ENCODE data around the gene EHBP1. TPM values are rescaled to one million over a fixed set of nuclear protein-coding genes. Genes with fewer than 3 reads are reported as not detected.

Gene EHBP1
- polyA plus RNA-seq (2013), result 50.6 and 56.9 TPM in 2 replicates

- peak within 1 kb of the TSS; percentile 87 for H3K4me3 ChIP-seq (ENCODE audit: low read depth, low read length)
- H3K79me1 ChIP-seq (ENCODE audit: low read length), result peaks cover 7% of the 10 kb centered on the region
- H3K9me3 ChIP-seq (ENCODE audit: insufficient read depth, low read depth, low read length), result no peaks in the 10 kb centered on the region
- peak within 1 kb of the TSS; percentile 66 for H3K4me2 ChIP-seq (ENCODE audit: low read length)
- H4K91ac ChIP-seq (ENCODE audit: low read depth, low read length), result peak within 1 kb of the TSS; percentile 93
- H2AK5ac ChIP-seq (ENCODE audit: low read length), result peak within 1 kb of the TSS; percentile 64
- DNase-seq, result peak; percentile 99 to 100
- H2BK12ac ChIP-seq (ENCODE audit: low read length), result peak within 1 kb of the TSS; percentile 67
- peak within 1 kb of the TSS; percentile 82 for H2BK5ac ChIP-seq (ENCODE audit: low read depth, low read length, poor library complexity)
- H3K36me3 ChIP-seq (ENCODE audit: control insufficient read depth in 1 of 2, insufficient read depth in 2 of 2, low read length in 2 of 2), result peaks cover 0 to 2% of the 10 kb centered on the region in 2 experiments
- H3K23ac ChIP-seq (ENCODE audit: low read length), result no peak within 1 kb of the TSS
- H3K4me1 ChIP-seq (ENCODE audit: control insufficient read depth in 1 of 2, insufficient read depth in 2 of 2, low read length in 2 of 2), result peaks cover 3 to 12% of the 10 kb centered on the region in 2 experiments
- peak within 1 kb of the TSS; percentile 31 for H4K12ac ChIP-seq (ENCODE audit: low read depth, low read length)
- H3K4ac ChIP-seq (ENCODE audit: low read depth, low read length), result peak within 1 kb of the TSS; percentile 96
- H2BK120ac ChIP-seq (ENCODE audit: insufficient read depth, low read length, poor library complexity), result peak within 1 kb of the TSS; percentile 79
- peak within 1 kb of the TSS; percentile 80 for H3K27ac ChIP-seq (ENCODE audit: low read depth, low read length)
- no peaks in the 10 kb centered on the region for H3K27me3 ChIP-seq (ENCODE audit: insufficient read depth, low read length)
- H3K18ac ChIP-seq (ENCODE audit: low read length), result peak within 1 kb of the TSS; percentile 80
- peaks cover 13% of the 10 kb centered on the region for H3K79me2 ChIP-seq (ENCODE audit: control insufficient read depth, insufficient read depth, low read length, poor library complexity)
- H4K8ac ChIP-seq (ENCODE audit: low read depth, low read length), result peak within 1 kb of the TSS; percentile 84
- H2AFZ ChIP-seq (ENCODE audit: insufficient read depth, low read length, poor library complexity), result peak within 1 kb of the TSS; percentile 76
- H3K9ac ChIP-seq (ENCODE audit: low read length), result peak within 1 kb of the TSS; percentile 67
- WGBS (ENCODE audit: extremely low coverage, insufficient coverage, insufficient read length), result no CpG with 5 or more reads among the region's 45 CpGs
- H3K14ac ChIP-seq (ENCODE audit: low read length), result peak within 1 kb of the TSS; percentile 93
Observed at GRCh38 chr2:62705007-62705829, at the start of gene EHBP1. EHBP1 (plus strand) TSS chr2:62705713; CDS start chr2:62707192, 1,479 bp downstream.

- Histone ChIP-seq H2AK5ac (ENCODE audit: low read length) (peak overlapping the region; percentile 90), H3K4me2 (ENCODE audit: low read length) (no peak overlapping the region), H4K8ac (ENCODE audit: low read depth, low read length) (no peak overlapping the region), H3K9ac (ENCODE audit: low read length) (no peak overlapping the region), H2BK5ac (ENCODE audit: low read depth, low read length, poor library complexity) (no peak overlapping the region), H3K4me3 (ENCODE audit: low read depth, low read length) (no peak overlapping the region), H3K79me1 (ENCODE audit: low read length) (peaks cover 14% of the 10 kb centered on the region), H3K9me3 (ENCODE audit: insufficient read depth, low read depth, low read length) (no peaks in the 10 kb centered on the region), H3K27ac (ENCODE audit: low read depth, low read length) (no peak overlapping the region), H4K12ac (ENCODE audit: low read depth, low read length) (no peak overlapping the region), H2BK120ac (ENCODE audit: insufficient read depth, low read length, poor library complexity) (no peak overlapping the region), H3K27me3 (ENCODE audit: insufficient read depth, low read length) (no peaks in the 10 kb centered on the region), H4K91ac (ENCODE audit: low read depth, low read length) (peak overlapping the region; percentile 19), H3K36me3 (ENCODE audit: control insufficient read depth in 1 of 2, insufficient read depth in 2 of 2, low read length in 2 of 2) (peaks cover 0 to 2% of the 10 kb centered on the region in 2 experiments), H2AFZ (ENCODE audit: insufficient read depth, low read length, poor library complexity) (no peak overlapping the region), H3K4ac (ENCODE audit: low read depth, low read length) (no peak overlapping the region), H3K4me1 (ENCODE audit: control insufficient read depth in 1 of 2, insufficient read depth in 2 of 2, low read length in 2 of 2) (peaks cover 10% of the 10 kb centered on the region in 2 experiments), H3K18ac (ENCODE audit: low read length) (no peak overlapping the region), H3K23ac (ENCODE audit: low read length) (no peak overlapping the region), H3K14ac (ENCODE audit: low read length) (no peak overlapping the region), H3K79me2 (ENCODE audit: control insufficient read depth, insufficient read depth, low read length, poor library complexity) (no peaks in the 10 kb centered on the region), H2BK12ac (ENCODE audit: low read length) (peak overlapping the region; percentile 69)
- DNase-seq, result no peak
Observed at GRCh38 chr2:62657783-62658182, 47.7 kb upstream of the EHBP1 start.

GRCh38 chr2:62658891-62659290, 46.6 kb upstream of the EHBP1 start:
- WGBS (ENCODE audit: extremely low coverage, insufficient coverage, insufficient read length), result no CpG with 5 or more reads among the region's 2 CpGs

GRCh38 chr2:62660087-62660486, 45.4 kb upstream of the EHBP1 start:
- Histone ChIP-seq H2AK5ac (ENCODE audit: low read length) (peak overlapping the region; percentile 57), H3K23ac (ENCODE audit: low read length) (no peak overlapping the region), H3K79me2 (ENCODE audit: control insufficient read depth, insufficient read depth, low read length, poor library complexity) (no peaks in the 10 kb centered on the region), H4K91ac (ENCODE audit: low read depth, low read length) (peak overlapping the region; percentile 81), H3K4me3 (ENCODE audit: low read depth, low read length) (no peak overlapping the region), H3K27me3 (ENCODE audit: insufficient read depth, low read length) (no peaks in the 10 kb centered on the region), H3K9ac (ENCODE audit: low read length) (no peak overlapping the region), H2BK120ac (ENCODE audit: insufficient read depth, low read length, poor library complexity) (peak overlapping the region; percentile 76), H2BK5ac (ENCODE audit: low read depth, low read length, poor library complexity) (peak overlapping the region; percentile 64), H3K4me1 (ENCODE audit: control insufficient read depth in 1 of 2, insufficient read depth in 2 of 2, low read length in 2 of 2) (peaks cover 10 to 13% of the 10 kb centered on the region in 2 experiments), H3K36me3 (ENCODE audit: control insufficient read depth in 1 of 2, insufficient read depth in 2 of 2, low read length in 2 of 2) (peaks cover 0 to 2% of the 10 kb centered on the region in 2 experiments), H3K18ac (ENCODE audit: low read length) (peak overlapping the region; percentile 37), H2BK12ac (ENCODE audit: low read length) (peak overlapping the region; percentile 67), H3K79me1 (ENCODE audit: low read length) (peaks cover 18% of the 10 kb centered on the region), H3K4ac (ENCODE audit: low read depth, low read length) (peak overlapping the region; percentile 34), H4K12ac (ENCODE audit: low read depth, low read length) (no peak overlapping the region), H2AFZ (ENCODE audit: insufficient read depth, low read length, poor library complexity) (no peak overlapping the region), H3K9me3 (ENCODE audit: insufficient read depth, low read depth, low read length) (no peaks in the 10 kb centered on the region), H3K14ac (ENCODE audit: low read length) (peak overlapping the region; percentile 53), H4K8ac (ENCODE audit: low read depth, low read length) (no peak overlapping the region), H3K4me2 (ENCODE audit: low read length) (no peak overlapping the region), H3K27ac (ENCODE audit: low read depth, low read length) (peak overlapping the region; percentile 68)
- no CpG with 5 or more reads among the region's 2 CpGs for WGBS (ENCODE audit: extremely low coverage, insufficient coverage, insufficient read length)
- DNase-seq, result peak in 1 of 2 donors; percentile 6

More at GRCh38 chr2:62658891-62659290, 46.6 kb upstream of the EHBP1 start:
- no peaks in the 10 kb centered on the region for H3K27me3 ChIP-seq (ENCODE audit: insufficient read depth, low read length)
- H2AK5ac ChIP-seq (ENCODE audit: low read length), result no peak overlapping the region
- H3K4me1 ChIP-seq (ENCODE audit: control insufficient read depth in 1 of 2, insufficient read depth in 2 of 2, low read length in 2 of 2), result peaks cover 10% of the 10 kb centered on the region in 2 experiments
- no peak overlapping the region for H2AFZ ChIP-seq (ENCODE audit: insufficient read depth, low read length, poor library complexity)
- no peak overlapping the region for H3K18ac ChIP-seq (ENCODE audit: low read length)
- no peak overlapping the region for H3K14ac ChIP-seq (ENCODE audit: low read length)
- peaks cover 0 to 2% of the 10 kb centered on the region in 2 experiments for H3K36me3 ChIP-seq (ENCODE audit: control insufficient read depth in 1 of 2, insufficient read depth in 2 of 2, low read length in 2 of 2)
- no peak overlapping the region for H3K4ac ChIP-seq (ENCODE audit: low read depth, low read length)
- no peak overlapping the region for H3K23ac ChIP-seq (ENCODE audit: low read length)
- no peak overlapping the region for H4K91ac ChIP-seq (ENCODE audit: low read depth, low read length)
- no peak overlapping the region for H4K8ac ChIP-seq (ENCODE audit: low read depth, low read length)
- no peak overlapping the region for H4K12ac ChIP-seq (ENCODE audit: low read depth, low read length)
- H2BK120ac ChIP-seq (ENCODE audit: insufficient read depth, low read length, poor library complexity), result no peak overlapping the region
- no peak overlapping the region for H2BK5ac ChIP-seq (ENCODE audit: low read depth, low read length, poor library complexity)
- H3K9me3 ChIP-seq (ENCODE audit: insufficient read depth, low read depth, low read length), result no peaks in the 10 kb centered on the region
- DNase-seq, result peak in 1 of 2 donors; percentile 36
- H3K9ac ChIP-seq (ENCODE audit: low read length), result no peak overlapping the region
- H3K79me1 ChIP-seq (ENCODE audit: low read length), result peaks cover 16% of the 10 kb centered on the region
- H3K79me2 ChIP-seq (ENCODE audit: control insufficient read depth, insufficient read depth, low read length, poor library complexity), result no peaks in the 10 kb centered on the region
- H3K4me2 ChIP-seq (ENCODE audit: low read length), result no peak overlapping the region
- H2BK12ac ChIP-seq (ENCODE audit: low read length), result no peak overlapping the region
- no peak overlapping the region for H3K4me3 ChIP-seq (ENCODE audit: low read depth, low read length)
- no peak overlapping the region for H3K27ac ChIP-seq (ENCODE audit: low read depth, low read length)
